H9 (cell line): Measurements from ENCODE around the gene SIL1. TPM values are rescaled to one million over a fixed set of nuclear protein-coding genes. Genes with fewer than 3 reads are reported as not detected.

Experiments
- DNase-seq: peaks from one replicate; pipeline ENCODE4 v3.0.0-alpha.2; 2017
- H2AFZ ChIP-seq: one replicate; pipeline ENCODE4 v1.6.1; 2013; ENCODE audit warnings: mild to moderate bottlenecking, low read length, control low read depth, moderate library complexity
- H2AK5ac ChIP-seq: 2 replicates; pipeline ENCODE4 v1.6.1; 2013; ENCODE audit warnings: low read length, control low read depth, mixed read lengths; ENCODE audit not compliant: insufficient read length
- H2BK120ac ChIP-seq: one replicate; pipeline ENCODE4 v1.6.1; 2013; ENCODE audit warnings: low read depth, mild to moderate bottlenecking, low read length, control low read depth, inconsistent platforms; ENCODE audit not compliant: poor library complexity, severe bottlenecking
- H2BK12ac ChIP-seq: 2 replicates; pipeline ENCODE4 v1.6.1; 2013; ENCODE audit warnings: low read length, control low read depth, mixed read lengths, low read depth; ENCODE audit not compliant: insufficient read length
- H2BK15ac ChIP-seq: 2 replicates; pipeline ENCODE4 v1.6.1; 2013; ENCODE audit warnings: low read depth, low read length, control low read depth
- H2BK20ac ChIP-seq: one replicate; pipeline ENCODE4 v1.6.1; 2013; ENCODE audit warnings: low read depth, mild to moderate bottlenecking, low read length, control low read depth, inconsistent platforms; ENCODE audit not compliant: poor library complexity, severe bottlenecking
- H2BK5ac ChIP-seq: 2 replicates; pipeline ENCODE4 v1.6.1; 2013; ENCODE audit warnings: low read length, control low read depth, mixed read lengths; ENCODE audit not compliant: insufficient read length
- H3K14ac ChIP-seq: 2 replicates; pipeline ENCODE4 v1.6.1; 2013; ENCODE audit warnings: low read length, control low read depth; ENCODE audit not compliant: insufficient read depth
- H3K18ac ChIP-seq: 2 replicates; pipeline ENCODE4 v1.6.1; 2013; ENCODE audit warnings: low read depth, mild to moderate bottlenecking, mixed read lengths, low read length, control low read depth; ENCODE audit not compliant: insufficient read length
- H3K23ac ChIP-seq: 2 replicates; pipeline ENCODE4 v1.6.1; 2013; ENCODE audit warnings: low read length, control low read depth, mixed read lengths, low read depth; ENCODE audit not compliant: insufficient read length
- H3K23me2 ChIP-seq: 2 replicates; pipeline ENCODE4 v1.6.1; 2013; ENCODE audit warnings: low read depth, mild to moderate bottlenecking, mixed read lengths, low read length, control low read depth; ENCODE audit not compliant: insufficient read length, poor library complexity, severe bottlenecking
- H3K27ac ChIP-seq: 2 replicates; pipeline ENCODE4 v1.5.1; 2013; ENCODE audit warnings: low read length, control low read depth, mixed read lengths, low read depth; ENCODE audit not compliant: insufficient read length
- H3K27me3 ChIP-seq: 2 replicates; pipeline ENCODE4 v1.6.1; 2013; ENCODE audit warnings: low read length, control low read depth, inconsistent platforms; ENCODE audit not compliant: insufficient read depth
- H3K4ac ChIP-seq: 2 replicates; pipeline ENCODE4 v1.6.1; 2013; ENCODE audit warnings: low read depth, mild to moderate bottlenecking, control low read depth, inconsistent platforms, low read length, moderate library complexity
- H3K4me1 ChIP-seq: 2 replicates; pipeline ENCODE4 v1.6.1; 2013; ENCODE audit warnings: low read length, control low read depth, inconsistent platforms; ENCODE audit not compliant: insufficient read depth
- H3K4me2 ChIP-seq: 2 replicates; pipeline ENCODE4 v1.6.1; 2013; ENCODE audit warnings: low read length, control low read depth, mixed read lengths; ENCODE audit not compliant: insufficient read length, insufficient read depth
- H3K56ac ChIP-seq: 2 replicates; pipeline ENCODE4 v1.6.1; 2013; ENCODE audit warnings: low read depth, mild to moderate bottlenecking, mixed read lengths, low read length, control low read depth; ENCODE audit not compliant: insufficient read length
- H3K79me1 ChIP-seq: 2 replicates; pipeline ENCODE4 v1.6.1; 2013; ENCODE audit warnings: low read depth, mild to moderate bottlenecking, moderate library complexity, low read length, control low read depth, inconsistent platforms; ENCODE audit not compliant: insufficient read depth, poor library complexity, severe bottlenecking
- H3K79me2 ChIP-seq: 2 replicates; pipeline ENCODE4 v1.6.1; 2013; ENCODE audit warnings: low read length, control low read depth, inconsistent platforms; ENCODE audit not compliant: insufficient read depth
- H3K9ac ChIP-seq: 2 replicates; pipeline ENCODE4 v1.6.1; 2013; ENCODE audit warnings: low read length, control low read depth, mixed read lengths; ENCODE audit not compliant: insufficient read length; ENCODE audit errors: extremely low read depth
- H3K9me3 ChIP-seq: one replicate; pipeline ENCODE4 v1.6.1; 2013; ENCODE audit warnings: low read depth, low read length, inconsistent platforms; ENCODE audit not compliant: control insufficient read depth
- H3T11ph ChIP-seq: one replicate; pipeline ENCODE4 v1.6.1; 2013; ENCODE audit warnings: mild to moderate bottlenecking, low read length, control low read depth, inconsistent platforms
- H4K20me1 ChIP-seq: one replicate; pipeline ENCODE4 v1.6.1; 2013; ENCODE audit not compliant: control insufficient read depth, insufficient read length, insufficient read depth
- H4K5ac ChIP-seq: 2 replicates; pipeline ENCODE4 v1.6.1; 2013; ENCODE audit warnings: low read depth, mild to moderate bottlenecking, mixed read lengths, low read length, control low read depth; ENCODE audit not compliant: insufficient read length
- H4K8ac ChIP-seq: replicated peaks from 2 replicates; pipeline ENCODE4 v1.6.1; 2013; ENCODE audit warnings: low read length, control low read depth, mixed read lengths, low read depth; ENCODE audit not compliant: insufficient read length
- H4K91ac ChIP-seq: 2 replicates; pipeline ENCODE4 v1.6.1; 2013; ENCODE audit warnings: low read depth, mild to moderate bottlenecking, moderate library complexity, mixed read lengths, low read length, control low read depth; ENCODE audit not compliant: insufficient read length
- H3K27ac Mint-ChIP-seq, 3 experiments: 2 replicates in 2 of 3; 3 replicates in 1 of 3; pipeline ENCODE4 v1.8.0; 2020 to 2021; ENCODE audit warnings: mixed read lengths in 3 of 3, mild to moderate bottlenecking in 1 of 3, moderate library complexity in 1 of 3
- H3K27me3 Mint-ChIP-seq: 2 replicates; pipeline ENCODE4 v1.8.0; 2021; ENCODE audit warnings: low read depth, mild to moderate bottlenecking, moderate library complexity, mixed read lengths
- H3K36me3 Mint-ChIP-seq, 3 experiments: 2 replicates in 2 of 3; 3 replicates in 1 of 3; pipeline ENCODE4 v1.8.0; 2020 to 2021; ENCODE audit warnings: low read depth in 3 of 3, mixed read lengths in 3 of 3; ENCODE audit not compliant: insufficient read depth in 1 of 3
- H3K4me1 Mint-ChIP-seq, 2 experiments: 2 replicates each; pipeline ENCODE4 v1.8.0; 2020; ENCODE audit warnings: mixed read lengths in 2 of 2
- H3K4me3 Mint-ChIP-seq, 2 experiments: 2 replicates in 1 of 2; 3 replicates in 1 of 2; pipeline ENCODE4 v1.8.0; 2020 to 2021; ENCODE audit warnings: mild to moderate bottlenecking in 2 of 2, mixed read lengths in 2 of 2, moderate library complexity in 1 of 2
- H3K9me3 Mint-ChIP-seq, 2 experiments: 2 replicates in 1 of 2; 3 replicates in 1 of 2; pipeline ENCODE4 v1.8.0; 2020; ENCODE audit warnings: mild to moderate bottlenecking in 2 of 2, mixed read lengths in 2 of 2, moderate library complexity in 1 of 2
- WGBS: extraction: QIAGEN DNeasy Blood & Tissue Kit; methylation state at CpG from one replicate; pipeline ENCODE4 v1.1.7; 2013; ENCODE audit warnings: missing lambda C conversion rate, low lambda C conversion rate, mixed read lengths; ENCODE audit not compliant: insufficient read length; ENCODE audit errors: extremely low coverage; 5-methylcytosine and 5-hydroxymethylcytosine counted together
- total RNA-seq: library from RNA; stranded (reverse); gene quantifications from 2 replicates; pipeline ENCODE4 v1.2.1, GENCODE V29; 2021
- TF ChIP-seq, protein P1 (sequence below): fragments of 200-600 bp; sonication (generic); conservative IDR thresholded peaks from 3 replicates; pipeline ENCODE4 v1.8.0; 2021; ENCODE audit warnings: antibody characterized with exemption, mild to moderate bottlenecking

SIL1 gene
- total RNA-seq, 1 experiment from 2014 or later: 10.6 TPM

DNA sequence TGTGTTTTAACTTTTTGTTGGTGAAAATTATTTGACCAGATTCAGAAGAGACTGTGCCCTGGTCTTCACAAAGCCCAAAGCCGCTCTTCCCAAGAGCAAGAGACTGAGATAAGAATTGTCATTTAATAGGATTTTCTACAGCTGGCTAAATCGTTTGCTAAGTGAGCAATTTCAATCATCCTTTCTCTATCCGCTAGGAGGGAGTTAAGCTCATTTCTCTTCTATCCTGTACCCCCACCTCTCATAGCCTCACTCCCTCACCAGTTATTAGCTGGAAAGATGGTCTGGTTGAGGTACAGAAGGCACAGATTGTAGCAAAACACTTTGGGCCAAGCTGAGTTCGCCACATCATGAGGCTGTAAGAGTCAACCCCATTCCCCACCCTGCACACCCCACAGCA, 43.0 kb upstream of the SIL1 start:
- H3K4me3 Mint-ChIP-seq: no peak overlapping the region
- H3K27me3 ChIP-seq: no peaks in the 10 kb centered on the region
- H4K20me1 ChIP-seq: no peaks in the 10 kb centered on the region
- H3K27ac Mint-ChIP-seq: no peak overlapping the region
- no peak overlapping the region for H4K91ac ChIP-seq
- no peaks in the 10 kb centered on the region; the same call in 1 of the 2 replicates for H3K27me3 Mint-ChIP-seq
- TF ChIP-seq, protein P1, sequence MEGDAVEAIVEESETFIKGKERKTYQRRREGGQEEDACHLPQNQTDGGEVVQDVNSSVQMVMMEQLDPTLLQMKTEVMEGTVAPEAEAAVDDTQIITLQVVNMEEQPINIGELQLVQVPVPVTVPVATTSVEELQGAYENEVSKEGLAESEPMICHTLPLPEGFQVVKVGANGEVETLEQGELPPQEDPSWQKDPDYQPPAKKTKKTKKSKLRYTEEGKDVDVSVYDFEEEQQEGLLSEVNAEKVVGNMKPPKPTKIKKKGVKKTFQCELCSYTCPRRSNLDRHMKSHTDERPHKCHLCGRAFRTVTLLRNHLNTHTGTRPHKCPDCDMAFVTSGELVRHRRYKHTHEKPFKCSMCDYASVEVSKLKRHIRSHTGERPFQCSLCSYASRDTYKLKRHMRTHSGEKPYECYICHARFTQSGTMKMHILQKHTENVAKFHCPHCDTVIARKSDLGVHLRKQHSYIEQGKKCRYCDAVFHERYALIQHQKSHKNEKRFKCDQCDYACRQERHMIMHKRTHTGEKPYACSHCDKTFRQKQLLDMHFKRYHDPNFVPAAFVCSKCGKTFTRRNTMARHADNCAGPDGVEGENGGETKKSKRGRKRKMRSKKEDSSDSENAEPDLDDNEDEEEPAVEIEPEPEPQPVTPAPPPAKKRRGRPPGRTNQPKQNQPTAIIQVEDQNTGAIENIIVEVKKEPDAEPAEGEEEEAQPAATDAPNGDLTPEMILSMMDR: no peak
- no peak overlapping the region for H3K4me2 ChIP-seq
- H3K9ac ChIP-seq: no peak overlapping the region
- no CpG with 5 or more reads among the region's 4 CpGs for WGBS
- H3K9me3 ChIP-seq: no peaks in the 10 kb centered on the region
- H4K8ac ChIP-seq: no peak overlapping the region
- H2BK12ac ChIP-seq: no peak overlapping the region
- H3K36me3 Mint-ChIP-seq: peaks cover 0 to 3% (median 0%) of the 10 kb centered on the region in 3 experiments; a peak in 1 of 7 replicates
- no peak for DNase-seq
- no peak overlapping the region for H2AFZ ChIP-seq
- H2BK20ac ChIP-seq: no peak overlapping the region
- no peak overlapping the region for H3K23ac ChIP-seq
- no peaks in the 10 kb centered on the region for H3K79me1 ChIP-seq
- no peak overlapping the region for H3K18ac ChIP-seq
- H3K27ac ChIP-seq: no peak overlapping the region
- H3K4me1 ChIP-seq: no peaks in the 10 kb centered on the region; the same call in 1 of the 2 replicates
- no peak overlapping the region for H3T11ph ChIP-seq
- H2BK5ac ChIP-seq: no peak overlapping the region
- no peak overlapping the region for H2BK15ac ChIP-seq
- peaks cover 4 to 5% of the 10 kb centered on the region in 2 experiments for H3K4me1 Mint-ChIP-seq
- H3K23me2 ChIP-seq: no peaks in the 10 kb centered on the region
- no peak overlapping the region for H2AK5ac ChIP-seq
- H2BK120ac ChIP-seq: no peak overlapping the region
- H3K14ac ChIP-seq: no peak overlapping the region
- H3K56ac ChIP-seq: no peak overlapping the region
- no peak overlapping the region for H4K5ac ChIP-seq
- no peak overlapping the region for H3K4ac ChIP-seq
- no peaks in the 10 kb centered on the region for H3K79me2 ChIP-seq
- H3K9me3 Mint-ChIP-seq: peaks cover 0 to 4% of the 10 kb centered on the region in 2 experiments; a peak in 2 of 5 replicates
